Activated CD4-positive, alpha-beta T cell treated with anti-CD3 and anti-CD28 coated beads, Interleukin-2, amount 50 U/mL, for 16 hours (primary cell): Measurements from ENCODE around the gene NDRG2.
A peak's percentile ranks its signal among the peaks of the same experiment; 100 is the strongest.
"Not testable (repeated sequence)": the region's sequence is repeated elsewhere in the genome, so short reads cannot be mapped to it uniquely, and the experiment has no call there.

Experiments used
- DNase-seq: peaks from one replicate; pipeline ENCODE4 v3.0.0-alpha.2; 2020

NDRG2 gene

DNA sequence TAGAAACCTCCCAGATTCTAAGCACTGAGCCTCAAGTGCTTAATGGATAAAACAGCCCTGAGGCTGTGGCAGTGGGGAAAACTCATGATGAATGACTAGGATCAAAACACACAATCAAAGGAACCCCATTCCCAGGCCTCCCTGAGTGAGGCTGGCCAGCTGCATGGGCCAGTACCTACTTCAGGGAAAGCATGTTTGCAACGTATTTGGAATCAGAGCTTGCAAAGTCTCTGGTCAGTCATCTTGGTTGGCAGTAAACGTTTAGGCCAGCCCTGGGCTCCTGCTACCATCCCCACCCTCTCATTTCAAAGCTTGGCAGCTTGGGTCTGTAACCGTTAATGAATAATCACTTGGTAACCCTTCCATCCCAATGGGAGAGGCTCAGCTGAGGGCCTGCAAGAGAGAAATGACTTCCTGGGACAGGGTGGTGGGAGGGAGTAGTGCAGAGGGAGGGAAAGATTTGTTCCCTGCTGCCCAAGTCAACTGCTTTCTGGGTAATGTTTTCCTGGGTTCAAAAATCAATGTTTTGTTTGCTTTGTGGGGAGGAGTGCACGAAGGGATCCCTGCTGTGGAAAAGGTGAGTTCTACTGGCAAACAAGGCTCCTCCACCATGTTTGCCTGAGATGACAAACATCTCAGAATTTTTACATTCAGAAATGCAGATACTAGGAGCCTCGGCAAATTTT, 30.7 kb upstream of the NDRG2 start:
- no peak for DNase-seq

DNA sequence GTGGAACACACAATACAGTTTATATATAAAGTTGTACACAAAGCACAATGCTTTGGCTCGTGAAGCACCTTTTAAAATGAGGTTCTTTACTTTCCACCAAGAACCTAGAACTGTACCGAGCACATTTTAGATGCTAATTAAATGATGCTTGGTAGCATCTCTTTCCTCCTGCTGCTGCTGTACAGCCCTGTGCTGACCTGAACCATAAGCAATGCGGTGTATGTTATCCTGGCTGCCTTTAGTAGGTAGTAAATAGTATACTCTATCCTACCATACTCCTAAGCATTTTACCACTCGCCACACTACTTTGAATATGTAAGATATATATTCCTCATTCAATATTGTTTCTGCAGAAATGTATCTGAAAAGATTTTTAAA, 29.9 kb upstream of the NDRG2 start:
- DNase-seq = no peak

GRCh38 chr14:21054123-21054767, 29.4 kb upstream of the NDRG2 start:
- no peak for DNase-seq

DNA sequence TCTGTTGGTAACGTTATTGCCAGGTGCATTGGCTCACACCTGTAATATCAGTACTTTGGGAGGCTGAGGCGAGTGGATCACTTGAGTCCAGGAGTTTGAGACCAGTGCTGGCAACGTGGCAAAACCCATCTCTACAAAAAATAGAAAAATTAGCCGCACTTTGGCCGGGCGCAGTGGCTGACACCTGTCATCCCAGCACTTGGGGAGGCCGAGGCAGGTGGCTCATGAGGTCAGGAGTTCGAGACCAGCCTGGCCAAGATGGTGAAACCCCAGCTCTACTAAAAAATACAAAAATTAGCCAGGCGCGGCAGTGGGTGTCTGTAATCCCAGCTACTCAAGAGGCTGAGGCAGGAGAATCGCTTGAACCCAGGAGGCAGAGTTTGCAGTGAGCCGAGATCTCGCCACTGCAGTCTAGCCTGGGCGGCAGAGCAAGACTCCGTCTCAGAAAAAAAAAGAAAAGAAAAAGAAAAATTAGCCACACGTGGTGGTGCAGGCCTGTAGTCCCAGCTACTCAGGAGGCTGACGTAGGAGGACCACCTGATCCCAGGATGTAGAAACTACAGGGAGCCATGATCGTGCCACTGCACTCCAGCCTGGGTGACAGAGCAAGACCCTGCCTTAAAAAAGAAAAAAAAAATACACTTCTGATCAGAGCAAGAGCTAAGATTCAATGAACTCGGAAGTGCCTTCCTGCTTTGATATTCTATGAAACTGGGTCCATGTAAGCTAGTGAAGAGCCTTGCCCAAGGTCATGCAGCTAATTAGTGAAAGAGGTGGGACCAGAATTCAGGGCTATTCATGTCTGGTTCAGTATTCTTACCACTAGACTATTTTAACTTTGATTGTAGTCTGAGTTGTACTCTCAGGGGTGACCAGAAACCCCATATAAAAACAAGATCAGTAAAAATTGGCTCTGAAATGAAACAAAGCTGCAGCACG, 28.6 kb upstream of the NDRG2 start:
- no peak for DNase-seq

DNA sequence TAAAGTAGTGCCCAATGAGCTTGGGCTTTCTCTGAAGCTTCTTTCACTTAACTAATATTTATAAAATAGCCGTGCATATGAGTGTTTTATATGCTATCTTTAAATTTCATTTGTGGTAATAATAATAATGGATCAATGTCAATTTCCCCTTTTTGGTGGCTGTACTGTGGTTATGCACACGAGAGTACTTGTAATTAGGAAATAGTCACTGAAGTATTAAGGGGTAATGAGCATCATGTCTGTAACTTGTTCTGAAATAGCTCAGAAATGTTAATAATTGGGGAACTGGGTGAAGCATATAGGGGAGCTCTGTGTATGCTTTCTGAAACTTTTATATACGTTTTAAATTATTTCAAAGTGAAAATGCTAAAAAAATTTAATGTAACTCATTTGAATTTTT, 25.7 kb upstream of the NDRG2 start:
- no peak for DNase-seq

DNA sequence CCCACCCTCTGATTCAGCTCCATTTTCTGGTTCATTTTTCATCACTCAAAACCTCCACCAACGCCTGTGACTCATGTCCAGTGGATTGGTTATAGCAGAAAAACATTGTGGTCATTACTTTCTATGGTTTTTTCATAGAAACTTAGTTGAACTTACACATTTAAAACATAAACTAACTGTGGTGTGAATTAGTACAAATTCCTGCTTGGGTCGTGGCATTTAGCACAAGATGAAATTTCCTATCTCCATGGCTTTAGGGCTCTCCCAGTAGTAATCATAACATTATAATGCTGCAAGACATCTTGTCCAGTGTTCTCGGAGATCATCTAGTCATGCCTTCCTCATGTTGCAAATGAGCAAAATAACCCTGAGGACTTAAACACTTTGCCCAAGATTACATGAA, 24.4 kb upstream of the NDRG2 start:
- DNase-seq = no peak

- DNase-seq = no peak
These were observed 23.8 kb upstream of the NDRG2 start for GRCh38 chr14:21048638-21049037.

GRCh38 chr14:21047378-21047781, 22.5 kb upstream of the NDRG2 start:
- DNase-seq = no peak

GRCh38 chr14:21043974-21044618, 19.2 kb upstream of the NDRG2 start:
- no peak for DNase-seq

DNA sequence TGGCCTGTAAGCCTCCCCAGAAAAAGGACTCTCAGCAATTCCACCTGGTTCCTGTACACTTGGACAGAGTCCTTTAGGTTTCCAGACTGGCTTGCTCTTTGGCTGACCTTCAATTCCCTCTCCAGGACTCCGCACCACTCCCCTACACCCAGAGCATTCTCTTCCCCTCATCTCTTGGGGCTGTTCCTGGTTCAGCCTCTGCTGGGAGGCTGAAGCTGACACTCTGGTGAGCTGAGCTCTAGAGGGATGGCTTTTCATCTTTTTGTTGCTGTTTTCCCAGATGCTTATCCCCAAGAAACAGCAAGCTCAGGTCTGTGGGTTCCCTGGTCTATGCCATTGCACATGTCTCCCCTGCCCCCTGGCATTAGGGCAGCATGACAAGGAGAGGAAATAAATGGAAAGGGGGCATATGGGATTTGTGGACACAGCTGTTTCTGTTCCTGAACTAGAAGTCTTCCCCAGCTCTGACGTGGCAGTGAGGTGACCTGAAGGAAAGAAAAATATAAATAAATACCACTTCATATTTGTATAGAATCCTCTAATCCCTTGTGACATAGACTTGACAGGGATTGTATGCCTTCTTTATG, 18.6 kb upstream of the NDRG2 start:
- no peak for DNase-seq

GRCh38 chr14:21042918-21043317, 18.1 kb upstream of the NDRG2 start:
- no peak for DNase-seq

DNA sequence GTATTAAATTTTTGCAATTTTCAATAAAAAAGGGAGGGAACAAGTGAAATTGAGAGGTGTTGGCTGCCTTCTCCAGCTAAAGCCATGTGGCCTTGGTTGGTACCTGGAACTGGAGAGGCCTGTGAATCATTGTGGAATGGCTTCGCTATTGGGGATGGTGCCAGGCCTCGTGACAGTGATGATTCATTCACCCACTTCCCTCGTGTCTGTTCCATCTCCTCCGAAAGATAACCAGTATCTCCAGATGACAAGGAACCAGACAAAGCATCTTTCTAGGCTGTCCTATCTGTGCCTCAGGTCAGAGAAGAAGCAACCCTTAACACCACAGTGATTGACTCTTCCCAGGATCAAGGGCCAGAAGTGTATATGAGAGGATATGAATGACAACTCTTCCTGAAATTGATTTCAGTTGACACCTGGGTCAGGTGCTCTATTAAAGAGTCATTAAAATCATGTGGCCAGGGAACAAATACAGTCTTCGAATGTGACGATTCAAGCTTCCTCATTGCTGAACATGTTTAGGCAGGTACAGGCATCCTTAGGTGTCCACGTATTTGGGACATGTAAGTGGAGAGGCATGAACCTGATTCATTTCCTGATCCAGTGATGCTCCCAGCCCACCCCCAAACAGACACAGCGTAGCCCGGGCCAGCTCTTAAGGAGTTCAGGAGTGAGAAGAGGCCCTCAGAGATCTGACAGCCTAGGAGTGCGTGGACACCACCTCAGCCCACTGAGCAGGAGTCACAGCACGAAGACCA, 17.0 kb upstream of the NDRG2 start, which contains the start of gene RNASE7:
TSS of gene RNASE7 (plus strand) at position 687 of the 758 bp plus-strand sequence. CDS start 631 bp downstream, outside the sequence.
- no peak for DNase-seq

DNA sequence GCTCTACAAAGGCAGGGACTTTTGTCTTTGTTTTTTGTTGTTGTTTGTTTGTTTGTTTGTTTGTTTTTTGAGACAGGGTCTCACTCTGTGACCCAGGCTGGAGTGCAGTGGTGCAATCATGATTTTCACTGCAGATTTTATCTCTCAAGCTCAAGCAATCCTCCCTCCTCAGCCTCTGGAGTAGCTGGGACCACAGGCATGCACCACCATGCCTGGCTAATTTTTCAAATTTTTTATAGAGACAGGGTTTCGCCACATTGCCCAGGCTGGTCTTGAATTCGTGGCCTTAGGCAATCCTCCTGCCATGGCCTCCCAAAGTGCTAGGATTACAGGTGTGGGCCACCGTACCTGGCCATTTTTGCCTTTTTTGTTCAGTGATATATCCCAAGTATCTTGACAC, 16.1 kb upstream of the NDRG2 start:
- not testable (repeated sequence) for DNase-seq

- DNase-seq = no peak
These were observed 15.6 kb upstream of the NDRG2 start for GRCh38 chr14:21040370-21040925.

GRCh38 chr14:21039585-21040369, 14.9 kb upstream of the NDRG2 start:
- DNase-seq = peak; percentile 27

DNA sequence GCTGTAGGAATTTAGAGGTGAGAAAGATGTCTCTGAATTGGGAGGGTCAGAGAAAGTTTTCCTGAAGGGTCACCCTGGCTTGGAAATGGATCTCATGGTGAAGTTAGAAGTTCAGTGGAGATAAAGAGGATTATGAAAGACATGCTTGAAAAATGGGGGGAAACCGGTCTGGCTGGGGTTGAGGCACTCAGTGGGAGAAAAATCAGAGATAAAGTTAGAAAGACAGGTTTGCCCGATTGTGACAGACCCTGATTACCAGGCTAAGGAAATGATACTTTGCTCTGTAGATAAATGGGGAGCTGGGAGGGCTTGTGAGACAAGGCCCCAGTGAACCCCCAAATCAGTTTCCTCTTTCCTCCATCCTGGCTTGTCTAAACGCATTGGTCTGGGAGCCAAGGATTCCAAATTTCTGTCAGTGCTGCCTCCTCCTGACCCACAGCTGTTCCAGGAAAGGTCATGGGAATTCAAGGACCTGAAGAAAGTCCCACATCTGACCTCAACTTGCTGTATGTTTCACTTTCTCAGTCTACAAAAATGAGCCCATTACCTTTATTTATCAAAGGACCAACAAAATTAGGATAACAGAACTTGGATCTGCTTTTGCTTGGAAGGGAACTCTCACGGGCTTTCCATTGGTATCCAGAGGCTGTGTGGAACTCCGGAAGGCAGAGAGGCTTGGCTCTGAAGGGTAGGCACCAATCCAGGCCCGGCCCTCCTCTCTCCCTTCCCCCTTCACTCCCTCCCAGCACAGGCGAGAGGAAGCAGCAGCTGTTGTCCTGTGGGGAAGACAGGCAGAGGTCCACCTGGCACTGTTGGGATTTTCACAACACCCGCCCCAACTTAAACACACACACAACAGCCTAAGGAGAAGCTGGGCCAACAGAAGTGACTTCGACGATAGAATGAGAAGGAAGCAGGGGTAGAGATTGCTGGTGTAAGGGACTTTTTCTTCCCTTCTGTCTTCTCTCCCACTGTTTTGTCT, 13.9 kb upstream of the NDRG2 start:
- no peak for DNase-seq

DNA sequence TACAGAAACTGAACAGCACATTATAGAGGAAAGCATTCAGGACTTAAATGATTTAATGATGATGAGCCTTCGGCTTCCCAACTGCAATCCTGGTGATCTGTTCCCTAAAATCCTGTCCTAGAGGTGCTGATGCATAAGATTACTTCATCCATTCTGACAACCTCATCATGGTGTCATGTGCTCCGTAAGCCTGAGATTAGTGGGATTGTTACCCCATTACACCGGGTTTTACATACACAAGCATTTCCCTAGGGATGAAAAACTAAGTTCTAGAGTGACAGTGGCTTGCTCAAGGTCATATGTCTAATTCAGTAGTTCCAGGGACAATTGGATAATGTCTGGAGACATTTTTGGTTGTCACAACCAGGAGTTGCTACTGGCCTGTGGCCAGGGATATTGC, 12.3 kb upstream of the NDRG2 start:
- DNase-seq = no peak

GRCh38 chr14:21036751-21037150, 11.9 kb upstream of the NDRG2 start:
- DNase-seq = no peak

DNA sequence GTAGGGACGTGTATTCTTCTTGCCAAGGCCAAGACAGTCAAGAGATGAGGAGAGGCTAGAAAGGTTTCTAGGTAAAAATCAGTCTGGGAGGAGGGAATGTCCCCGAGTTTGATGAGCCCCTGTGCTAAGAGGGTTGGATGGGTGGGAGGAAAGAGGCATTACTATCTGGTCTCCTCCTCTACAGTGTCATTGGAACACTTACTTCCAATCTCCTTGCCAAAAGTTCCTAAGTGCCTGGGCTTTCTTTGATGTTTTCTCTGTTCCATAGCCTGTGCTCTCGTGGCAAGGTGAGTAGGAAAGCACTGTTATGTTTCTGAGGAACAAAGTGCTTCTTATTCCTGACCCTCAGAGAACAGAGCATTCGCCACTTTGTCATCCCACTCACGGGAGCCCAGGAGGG, 9.8 kb upstream of the NDRG2 start, which contains the start of gene RNASE13:
TSS of gene RNASE13 (minus strand) at position 101 of the 400 bp plus-strand sequence. CDS start 519 bp downstream, outside the sequence.
- DNase-seq = no peak
